Kasumi-1 (cell line): ENCODE results near the gene KIRREL3.

Experiments used
- DNase-seq, 2 experiments: peaks; one replicate each; lab custom pipeline; 2025; lab: John Stamatoyannopoulos, UW

The KIRREL3 gene

DNA sequence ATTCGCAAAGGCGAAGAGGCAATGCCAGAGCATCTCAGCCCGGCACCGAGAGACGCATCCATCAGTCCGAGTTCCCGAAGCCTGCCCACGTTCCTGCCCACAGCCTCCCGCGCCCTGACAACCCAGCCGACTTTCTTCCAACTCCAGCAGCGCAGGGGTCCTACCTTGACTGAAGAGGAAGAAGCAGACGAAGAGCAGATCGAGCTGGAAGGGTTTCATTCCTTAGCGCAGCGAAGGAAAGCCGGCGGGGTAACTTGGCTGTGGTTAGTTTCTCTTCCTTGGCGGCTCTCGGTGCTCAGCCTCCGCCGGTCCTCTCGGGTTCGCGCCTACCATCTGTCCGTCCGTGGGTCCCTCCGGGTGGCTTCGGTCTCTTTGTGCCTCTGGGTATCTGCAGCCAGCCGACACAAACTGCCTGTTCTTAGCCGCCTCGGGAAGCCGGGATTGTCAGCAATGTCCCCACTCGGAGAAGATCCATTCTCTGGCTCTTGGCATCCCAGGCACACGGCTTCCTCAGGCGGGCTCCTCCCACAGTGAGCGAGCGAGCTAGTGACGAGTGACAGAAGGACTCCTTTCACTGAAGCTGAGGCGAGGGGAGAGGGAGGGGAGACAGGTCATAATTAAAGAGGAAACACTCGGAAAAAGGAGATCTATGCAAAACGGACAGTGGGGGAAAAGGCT is at the start of gene KIRREL3:
TSS of gene KIRREL3 (minus strand) at position 480 of the 678 bp plus-strand sequence.
- DNase-seq: no peak

DNA sequence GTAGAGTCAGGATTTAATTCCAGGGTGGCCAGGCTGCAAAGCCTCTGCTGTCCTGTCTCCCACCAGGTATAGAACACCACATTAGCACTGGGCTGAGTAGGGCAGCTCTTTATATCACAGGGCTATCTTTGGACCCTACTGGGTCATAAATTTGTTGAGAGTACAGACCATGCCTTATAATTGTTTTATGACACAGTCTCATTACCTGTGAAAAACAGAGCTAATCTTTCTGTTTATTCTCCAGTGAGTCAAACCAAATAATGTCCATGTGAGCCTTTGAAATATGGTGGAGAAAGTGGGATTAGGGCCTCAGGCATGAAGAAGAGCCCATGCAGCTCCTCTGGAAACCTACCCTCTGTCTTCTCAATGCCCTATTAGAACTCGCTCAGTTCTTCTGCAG is 49.6 kb upstream of the KIRREL3 start:
- DNase-seq: no peak

DNA sequence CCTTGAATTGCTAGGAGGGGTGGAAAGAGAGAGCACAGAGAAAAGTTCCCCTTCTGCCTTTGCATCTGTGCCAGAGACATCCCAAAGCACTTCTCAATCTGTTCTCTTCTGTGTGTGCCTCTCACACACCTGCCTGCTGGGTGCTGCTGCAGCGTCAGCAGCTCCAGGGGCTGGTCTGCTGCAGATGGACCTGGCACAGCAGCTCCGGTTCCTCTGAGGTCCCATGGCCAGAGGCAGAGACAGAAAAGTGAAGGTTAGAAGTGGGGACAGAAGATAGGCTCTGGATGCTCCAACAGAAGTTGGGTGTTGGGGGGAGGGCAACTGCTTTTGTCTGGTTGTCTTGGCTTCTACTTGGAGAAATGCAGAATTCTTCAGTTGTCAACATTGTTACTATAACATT is 48.9 kb upstream of the KIRREL3 start:
- DNase-seq: no peak

- DNase-seq: no peak
Observed at GRCh38 chr11:127044535-127044934, 44.0 kb upstream of the KIRREL3 start.

DNA sequence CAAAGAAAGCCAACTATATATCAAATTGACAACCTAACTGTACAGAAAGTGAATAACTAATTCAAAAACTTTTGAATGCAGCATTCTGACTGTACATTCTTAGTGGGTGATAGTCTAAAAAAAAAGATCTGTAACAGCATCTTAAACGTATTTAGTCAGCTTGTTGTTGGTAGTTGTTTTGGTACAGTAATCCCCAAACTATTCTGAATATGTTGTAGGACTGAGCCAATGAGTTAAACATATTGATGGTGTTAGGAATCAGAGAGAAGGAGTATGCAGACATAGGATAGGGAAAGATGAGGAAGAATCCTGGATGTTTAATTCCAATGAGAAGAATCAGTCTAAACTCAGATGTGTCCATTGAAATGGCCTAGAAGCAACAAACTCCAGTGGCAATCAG is 41.9 kb upstream of the KIRREL3 start:
- no peak for DNase-seq

GRCh38 chr11:127039591-127039990 is 39.0 kb upstream of the KIRREL3 start:
- no peak for DNase-seq

DNA sequence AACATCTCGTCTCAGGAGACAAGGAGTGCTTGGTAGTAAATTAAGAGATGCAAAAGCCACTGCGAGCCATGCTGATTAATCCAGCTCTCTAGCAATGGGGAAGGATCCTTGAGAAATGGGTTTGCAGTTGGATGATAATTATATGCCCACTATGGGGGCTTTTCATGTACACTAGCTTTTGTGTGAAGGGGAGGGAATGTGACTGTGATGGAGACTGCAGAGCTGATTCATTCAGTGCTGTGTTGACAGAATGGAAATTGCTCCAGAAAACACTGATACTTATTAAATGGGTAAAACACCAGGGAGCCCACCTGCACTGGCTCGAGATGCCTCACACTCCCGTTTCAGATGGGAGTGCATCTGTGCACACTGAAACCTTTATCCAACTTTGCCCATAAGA is 37.0 kb upstream of the KIRREL3 start:
- no peak for DNase-seq

- DNase-seq: no peak
Observed at GRCh38 chr11:127037001-127037400, 36.4 kb upstream of the KIRREL3 start.

DNA sequence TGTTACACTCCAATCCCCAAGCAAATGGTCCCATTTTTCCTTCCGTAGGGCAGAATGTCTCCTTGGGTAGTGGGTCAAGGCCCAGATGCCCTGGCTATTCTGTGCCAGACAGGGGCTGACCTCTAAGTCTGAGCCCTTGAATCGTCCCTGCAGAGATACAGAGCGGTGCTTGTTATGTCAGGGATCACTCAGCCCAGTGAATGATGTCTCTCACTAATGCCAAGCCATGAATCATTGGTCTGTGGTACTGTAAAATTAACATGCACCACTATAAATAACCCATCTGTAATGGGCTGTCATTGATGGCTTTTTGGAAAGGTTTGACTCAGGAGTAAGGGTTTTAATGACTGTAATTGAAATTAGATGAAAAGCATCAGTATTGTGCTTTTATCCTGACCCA is 35.3 kb upstream of the KIRREL3 start:
- DNase-seq: no peak

DNA sequence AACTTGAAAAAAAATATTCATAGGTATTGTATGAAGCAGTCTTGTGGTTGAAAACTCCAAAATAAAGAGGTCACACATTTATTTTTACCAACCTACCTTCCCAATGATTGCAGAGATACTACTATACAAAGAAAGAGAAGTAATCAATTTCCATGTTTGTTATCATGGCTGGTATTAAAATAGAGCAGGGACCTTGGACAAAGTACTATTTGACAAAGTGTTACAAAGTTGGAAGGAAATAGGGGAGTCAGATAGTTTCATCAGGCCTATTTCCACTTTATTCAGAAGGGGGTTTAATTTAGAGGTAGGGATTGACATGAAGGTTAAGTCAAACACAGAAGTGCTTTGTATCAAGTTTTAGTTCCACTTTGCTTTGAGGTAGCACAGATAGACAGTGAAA is 34.4 kb upstream of the KIRREL3 start:
- DNase-seq: no peak

DNA sequence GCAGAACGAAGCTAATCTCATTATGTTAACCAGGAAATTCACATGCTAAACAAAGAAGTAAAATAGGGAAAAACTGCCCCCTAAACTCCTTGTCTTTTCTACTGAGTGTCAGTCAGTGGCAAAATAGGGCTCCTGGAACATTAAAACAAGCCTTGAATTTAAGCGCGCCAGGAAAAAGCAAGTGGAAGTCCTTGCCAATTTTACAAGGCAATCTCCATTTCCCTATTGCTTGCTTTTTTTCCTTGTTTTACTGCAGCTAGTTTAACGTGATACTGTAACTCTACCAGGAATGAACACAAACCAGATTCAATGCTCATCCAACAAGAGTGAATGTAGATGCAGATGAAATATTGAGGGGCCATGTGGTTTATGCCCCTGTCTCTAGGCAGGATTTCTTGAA is 28.1 kb upstream of the KIRREL3 start:
- no peak for DNase-seq

- DNase-seq: no peak
Observed at GRCh38 chr11:127027789-127028188, 27.2 kb upstream of the KIRREL3 start.

GRCh38 chr11:127027000-127027399 is 26.4 kb upstream of the KIRREL3 start:
- DNase-seq: no peak

DNA sequence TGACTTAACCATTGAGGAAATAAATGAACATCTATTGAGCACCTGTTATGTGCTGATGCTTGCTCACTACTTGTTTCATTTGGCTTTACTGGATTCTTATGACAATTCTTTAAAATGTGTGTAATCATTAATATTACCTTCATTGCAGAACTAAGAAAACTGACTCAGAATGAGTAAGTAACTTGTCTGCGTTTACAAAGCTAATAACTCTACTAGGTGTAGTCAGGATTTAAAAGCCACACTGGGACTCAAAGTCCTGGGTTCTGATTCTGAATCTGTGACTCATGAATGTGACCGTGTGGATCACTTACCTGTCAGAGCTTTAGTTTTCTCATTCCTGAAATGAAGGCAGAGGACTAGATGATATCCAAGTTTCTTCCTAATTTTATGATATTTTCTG is 23.4 kb upstream of the KIRREL3 start:
- DNase-seq: no peak

DNA sequence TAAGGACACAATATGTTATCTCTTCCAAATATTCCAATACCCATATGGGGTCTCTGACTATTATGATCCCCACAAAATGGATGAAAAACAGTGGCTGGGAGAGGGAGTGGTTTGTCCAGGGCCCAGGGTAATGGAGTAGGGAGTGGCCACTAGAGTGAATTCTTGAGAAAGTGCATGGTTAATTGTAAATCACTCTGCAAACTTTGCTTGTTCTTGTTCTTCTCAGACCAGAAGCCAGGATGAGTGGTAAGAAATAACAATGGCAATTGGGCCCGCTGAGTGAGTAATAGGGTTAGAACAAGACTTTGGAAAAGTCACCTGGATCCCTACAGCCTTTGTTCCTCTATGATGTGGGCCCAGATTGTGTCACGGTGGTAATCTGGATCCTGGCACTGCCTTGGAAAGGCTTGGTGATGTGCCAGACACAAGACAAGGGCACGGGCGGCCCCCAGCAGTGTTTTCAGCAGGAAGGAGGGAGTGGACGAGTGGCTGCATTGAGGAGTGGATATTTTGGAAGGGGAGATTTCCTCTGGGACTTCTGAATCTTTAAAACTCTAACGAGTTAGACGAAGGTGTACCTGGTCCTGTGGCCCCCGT is 18.2 kb upstream of the KIRREL3 start:
- DNase-seq: no peak

DNA sequence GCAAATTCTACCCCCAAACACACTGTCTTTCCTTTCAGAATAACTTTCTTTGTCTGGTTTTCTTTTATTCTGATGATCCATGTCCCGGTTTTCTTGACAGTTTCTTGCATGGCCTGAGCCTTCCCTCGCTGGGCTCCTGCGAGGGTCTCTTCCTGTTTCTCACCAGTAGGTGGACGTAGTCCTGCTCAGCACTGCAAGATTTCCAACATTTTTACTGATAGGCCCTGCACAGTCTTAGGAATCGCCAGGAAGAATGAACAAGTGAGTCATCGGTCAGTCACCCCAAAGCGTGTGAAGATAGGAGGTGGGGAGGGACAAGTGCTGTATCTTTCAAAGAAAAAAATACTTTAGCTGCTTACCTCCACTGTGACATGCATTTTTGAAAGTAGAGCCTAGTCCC is 16.9 kb upstream of the KIRREL3 start:
- DNase-seq: no peak

DNA sequence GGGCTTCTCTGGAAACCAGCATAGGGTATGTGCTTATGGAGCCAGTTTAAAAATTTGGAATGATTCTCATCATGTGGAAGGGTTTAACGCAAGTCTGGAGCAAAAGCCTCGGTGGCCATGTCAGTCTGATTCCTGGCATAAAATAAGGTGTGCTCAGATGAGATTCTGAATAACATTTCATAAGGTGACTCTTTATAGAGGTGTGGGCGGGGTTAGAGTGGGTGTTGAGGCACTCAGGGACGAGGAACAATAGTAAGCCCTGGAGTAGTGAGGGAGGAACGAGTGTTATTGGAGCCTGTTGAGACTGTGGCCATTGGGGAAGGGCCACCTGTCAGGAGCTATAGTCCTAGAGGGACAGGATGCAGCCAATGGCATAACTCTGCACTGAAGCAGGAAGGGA is 13.0 kb upstream of the KIRREL3 start:
- DNase-seq: no peak

- DNase-seq: no peak
Observed at GRCh38 chr11:127006311-127006710, 5.7 kb upstream of the KIRREL3 start.

DNA sequence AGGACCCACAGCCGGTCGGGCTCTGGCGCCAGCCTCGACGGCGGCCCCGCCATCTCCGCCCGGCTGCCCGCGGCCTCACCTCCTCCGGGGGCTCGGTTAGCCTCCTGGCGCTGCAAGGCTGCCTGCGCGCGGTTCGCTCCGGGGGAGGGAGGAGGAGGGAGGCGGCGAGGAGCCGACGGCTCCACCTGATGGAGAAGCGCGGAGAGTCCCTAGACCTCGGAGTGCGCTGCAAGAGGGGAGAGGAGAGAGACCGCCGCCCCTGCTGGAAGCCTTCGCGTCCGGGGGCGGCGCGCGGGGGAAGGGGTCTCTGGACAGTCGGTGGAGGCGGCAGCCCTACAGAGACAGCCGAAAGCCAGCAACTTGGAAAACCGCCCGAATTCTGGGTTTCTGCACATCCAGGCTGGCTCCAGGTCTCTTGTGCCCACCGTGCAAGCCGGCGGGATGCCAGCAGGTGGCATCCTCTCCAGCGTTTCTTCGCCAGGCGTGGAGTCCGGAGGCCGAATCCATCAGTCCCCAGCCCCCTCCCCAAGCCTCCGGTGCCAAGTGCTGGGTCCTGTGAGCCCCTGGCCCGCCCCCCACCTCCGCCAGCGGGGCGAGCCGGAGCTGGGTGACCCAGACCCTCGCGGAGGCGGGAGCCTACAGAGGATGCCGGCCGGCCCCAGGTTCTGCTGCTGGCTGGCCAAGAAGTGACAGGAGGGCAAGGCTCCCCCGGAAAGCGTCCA is 2.9 kb upstream of the KIRREL3 start:
- no peak for DNase-seq

DNA sequence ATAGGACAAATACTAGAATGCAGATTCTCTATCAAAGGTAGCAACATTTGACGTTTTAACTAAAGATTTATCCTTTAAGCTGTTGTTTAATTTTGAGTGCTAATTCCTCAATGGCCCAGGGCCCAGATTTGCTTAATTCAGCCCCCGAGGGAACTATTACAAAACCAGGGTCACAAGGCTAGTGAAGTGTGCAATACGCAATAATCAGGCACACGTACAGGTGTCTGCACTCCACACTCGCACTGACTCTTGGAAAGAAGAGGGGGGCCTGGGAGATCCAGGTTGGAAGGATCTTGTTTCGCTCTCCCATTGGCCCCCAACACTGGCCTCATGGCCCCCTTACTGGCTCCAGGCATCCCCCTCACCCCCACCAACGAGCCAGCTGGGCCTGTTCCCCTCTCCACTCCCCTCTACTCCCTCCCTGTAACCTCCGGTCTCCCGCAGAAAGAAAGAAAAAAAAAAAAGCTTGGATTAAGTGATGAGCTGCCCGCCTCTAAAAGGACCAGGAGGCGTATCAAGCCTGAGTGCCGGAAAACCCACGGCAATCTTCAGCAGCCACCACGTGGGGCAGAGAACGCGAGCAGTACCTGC is 2.2 kb upstream of the KIRREL3 start:
- DNase-seq: no peak

DNA sequence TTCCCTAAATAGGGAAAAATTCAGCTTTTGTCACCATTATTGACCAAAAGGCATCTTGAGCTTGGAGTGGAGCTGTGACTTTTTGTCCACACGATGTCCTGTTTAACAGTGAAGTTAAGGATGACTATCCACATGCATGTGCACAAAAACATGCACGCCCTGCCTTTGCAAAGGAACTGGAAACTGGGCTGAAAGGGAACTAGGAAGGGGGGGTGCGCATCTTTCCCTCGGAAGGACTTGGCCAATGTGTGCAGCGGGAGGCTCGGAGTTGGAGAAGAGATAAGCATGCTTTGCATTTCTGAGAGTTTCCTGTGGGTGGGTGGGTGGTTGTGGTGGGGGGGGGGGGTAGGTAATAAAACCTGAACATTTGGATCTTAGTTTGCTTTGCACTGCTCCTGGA is 411 bp upstream of the KIRREL3 start:
- no peak for DNase-seq

- no peak for DNase-seq
Observed at GRCh38 chr11:126999366-126999765, 1.2 kb downstream of the KIRREL3 start.

- no peak for DNase-seq
Observed at GRCh38 chr11:126997641-126998040, 2.9 kb downstream of the KIRREL3 start.
